ENCODE measurements around the gene POLR2A. TPM values are rescaled to one million over a fixed set of nuclear protein-coding genes. Genes with fewer than 3 reads are reported as not detected.

POLR2A gene
- total RNA-seq, 1 experiment from 2014 or later: 47.1 TPM

DNA sequence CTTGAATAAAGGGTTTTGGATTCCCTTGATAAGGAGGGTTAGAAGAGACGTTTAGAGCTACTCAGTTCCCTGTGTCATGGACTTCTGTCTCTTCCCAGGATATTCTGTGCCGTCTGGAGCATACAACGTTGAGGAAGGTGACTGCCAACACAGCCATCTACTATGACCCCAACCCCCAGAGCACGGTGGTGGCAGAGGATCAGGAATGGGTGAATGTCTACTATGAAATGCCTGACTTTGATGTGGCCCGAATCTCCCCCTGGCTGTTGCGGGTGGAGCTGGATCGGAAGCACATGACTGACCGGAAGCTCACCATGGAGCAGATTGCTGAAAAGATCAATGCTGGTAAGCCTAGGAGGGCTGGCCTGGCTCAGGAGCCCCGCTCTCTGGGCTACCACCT, 24.7 kb downstream of the POLR2A start:
- no peaks in the 10 kb centered on the region for H3K9me2 ChIP-seq (replicated peaks; ENCODE audit: low read length)
- H3K27ac ChIP-seq (ENCODE audit: low read length): no peak overlapping the region
- no peak for DNase-seq
- no peak overlapping the region for H3K4me3 ChIP-seq (ENCODE audit: low read length)
- no peak overlapping the region for H2AFZ ChIP-seq (ENCODE audit: low read length)
- no peaks in the 10 kb centered on the region for H3K79me2 ChIP-seq (ENCODE audit: low read length)
- intact Hi-C loops (cut with micrococcal nuclease): no loop called here
- H4K20me1 ChIP-seq (ENCODE audit: low read length): no peaks in the 10 kb centered on the region
- no TSS peak for BruUV-seq (replicated peaks)
- TF ChIP-seq EZH2phosphoT487 (IDR thresholded peaks at IDR 0.05; ENCODE audit: borderline replicate concordance, low read length) (no peak), EZH2 (IDR thresholded peaks at IDR 0.05; ENCODE audit: low read length, unreplicated experiment) (no peak)
- TF ChIP-seq, protein P1, sequence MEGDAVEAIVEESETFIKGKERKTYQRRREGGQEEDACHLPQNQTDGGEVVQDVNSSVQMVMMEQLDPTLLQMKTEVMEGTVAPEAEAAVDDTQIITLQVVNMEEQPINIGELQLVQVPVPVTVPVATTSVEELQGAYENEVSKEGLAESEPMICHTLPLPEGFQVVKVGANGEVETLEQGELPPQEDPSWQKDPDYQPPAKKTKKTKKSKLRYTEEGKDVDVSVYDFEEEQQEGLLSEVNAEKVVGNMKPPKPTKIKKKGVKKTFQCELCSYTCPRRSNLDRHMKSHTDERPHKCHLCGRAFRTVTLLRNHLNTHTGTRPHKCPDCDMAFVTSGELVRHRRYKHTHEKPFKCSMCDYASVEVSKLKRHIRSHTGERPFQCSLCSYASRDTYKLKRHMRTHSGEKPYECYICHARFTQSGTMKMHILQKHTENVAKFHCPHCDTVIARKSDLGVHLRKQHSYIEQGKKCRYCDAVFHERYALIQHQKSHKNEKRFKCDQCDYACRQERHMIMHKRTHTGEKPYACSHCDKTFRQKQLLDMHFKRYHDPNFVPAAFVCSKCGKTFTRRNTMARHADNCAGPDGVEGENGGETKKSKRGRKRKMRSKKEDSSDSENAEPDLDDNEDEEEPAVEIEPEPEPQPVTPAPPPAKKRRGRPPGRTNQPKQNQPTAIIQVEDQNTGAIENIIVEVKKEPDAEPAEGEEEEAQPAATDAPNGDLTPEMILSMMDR (conservative IDR thresholded peaks at IDR 0.05; ENCODE audit: low read depth, low read length): no peak
- no peaks in the 10 kb centered on the region for H3K9me3 ChIP-seq (ENCODE audit: low read length)
- H3K27me3 ChIP-seq (ENCODE audit: low read length): no peaks in the 10 kb centered on the region
- H3K4me2 ChIP-seq (ENCODE audit: low read length): no peak overlapping the region
- ChIA-PET CTCF (no interaction called here), POLR2A (ENCODE audit: unreplicated experiment) (no interaction called here)
- no peaks in the 10 kb centered on the region for H3K4me1 ChIP-seq (ENCODE audit: insufficient read depth, low read length)
- H3K36me3 ChIP-seq (ENCODE audit: low read depth, low read length): peaks cover 44% of the 10 kb centered on the region
- no peak overlapping the region for H3K9ac ChIP-seq (ENCODE audit: low read length)
- ATAC-seq: no peak
- H3F3A ChIP-seq (ENCODE audit: low read length, unreplicated experiment): no peaks in the 10 kb centered on the region

DNA sequence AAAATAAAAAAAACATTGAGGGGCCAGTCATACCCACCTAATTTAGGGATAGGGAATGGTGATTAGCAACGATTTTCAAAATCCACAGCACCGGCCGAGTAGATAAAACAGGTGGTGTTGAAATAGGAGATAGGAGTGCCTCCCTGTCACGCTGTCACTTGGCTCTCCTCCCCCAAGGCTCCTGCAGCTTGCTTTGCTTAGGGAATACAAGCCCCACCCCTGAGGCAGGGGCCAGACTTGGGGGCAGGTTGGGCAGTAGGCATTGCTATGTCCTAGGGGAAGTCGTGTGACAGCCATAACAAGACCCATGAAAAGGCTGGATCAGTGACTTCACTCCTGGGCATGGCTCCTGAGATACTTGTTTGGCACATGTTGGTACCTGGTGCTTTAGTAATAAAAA, 25.8 kb downstream of the POLR2A start:
- H3K27me3 ChIP-seq (ENCODE audit: low read length): no peaks in the 10 kb centered on the region
- POLR2A ChIA-PET (ENCODE audit: unreplicated experiment): no interaction called here
- H3K4me2 ChIP-seq (ENCODE audit: low read length): no peak overlapping the region
- no peak for TF ChIP-seq EZH2phosphoT487 (IDR thresholded peaks at IDR 0.05; ENCODE audit: borderline replicate concordance, low read length)
- TF ChIP-seq, protein P1 (conservative IDR thresholded peaks at IDR 0.05; ENCODE audit: low read depth, low read length): no peak
- no peak for TF ChIP-seq EZH2 (IDR thresholded peaks at IDR 0.05; ENCODE audit: low read length, unreplicated experiment)
- BruUV-seq (replicated peaks): no TSS peak
- no peaks in the 10 kb centered on the region for H3K9me3 ChIP-seq (ENCODE audit: low read length)
- H3K27ac ChIP-seq (ENCODE audit: low read length): no peak overlapping the region
- no peak overlapping the region for H2AFZ ChIP-seq (ENCODE audit: low read length)
- no peaks in the 10 kb centered on the region for H3K4me1 ChIP-seq (ENCODE audit: insufficient read depth, low read length)
- no peak for ATAC-seq
- no peaks in the 10 kb centered on the region for H3F3A ChIP-seq (ENCODE audit: low read length, unreplicated experiment)
- no peak overlapping the region for H3K4me3 ChIP-seq (ENCODE audit: low read length)
- intact Hi-C loops (cut with micrococcal nuclease): no loop called here
- H3K79me2 ChIP-seq (ENCODE audit: low read length): no peaks in the 10 kb centered on the region
- no peak overlapping the region for H3K9ac ChIP-seq (ENCODE audit: low read length)
- no peaks in the 10 kb centered on the region for H3K9me2 ChIP-seq (replicated peaks; ENCODE audit: low read length)
- DNase-seq: no peak
- CTCF ChIA-PET: no interaction called here
- no peaks in the 10 kb centered on the region for H4K20me1 ChIP-seq (ENCODE audit: low read length)
- H3K36me3 ChIP-seq (ENCODE audit: low read depth, low read length): peaks cover 41% of the 10 kb centered on the region

DNA sequence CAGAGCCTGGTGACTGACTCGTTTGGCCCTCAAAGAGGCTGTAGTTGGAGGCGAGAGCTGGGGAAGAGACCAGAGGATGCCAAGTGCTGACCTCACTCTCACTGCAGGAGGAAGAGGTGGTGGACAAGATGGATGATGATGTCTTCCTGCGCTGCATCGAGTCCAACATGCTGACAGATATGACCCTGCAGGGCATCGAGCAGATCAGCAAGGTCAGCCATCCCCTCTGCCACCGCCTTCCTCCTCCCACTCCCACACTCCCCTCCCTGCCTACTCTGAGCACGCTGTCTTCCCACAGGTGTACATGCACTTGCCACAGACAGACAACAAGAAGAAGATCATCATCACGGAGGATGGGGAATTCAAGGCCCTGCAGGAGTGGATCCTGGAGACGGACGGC, 26.9 kb downstream of the POLR2A start:
- no peak overlapping the region for H3K9ac ChIP-seq (ENCODE audit: low read length)
- no peaks in the 10 kb centered on the region for H3K4me1 ChIP-seq (ENCODE audit: insufficient read depth, low read length)
- no peaks in the 10 kb centered on the region for H3F3A ChIP-seq (ENCODE audit: low read length, unreplicated experiment)
- no peak for DNase-seq
- ChIA-PET POLR2A (ENCODE audit: unreplicated experiment) (no interaction called here), CTCF (no interaction called here)
- no peak overlapping the region for H3K27ac ChIP-seq (ENCODE audit: low read length)
- BruUV-seq (replicated peaks): no TSS peak
- H3K4me3 ChIP-seq (ENCODE audit: low read length): no peak overlapping the region
- no peak overlapping the region for H2AFZ ChIP-seq (ENCODE audit: low read length)
- H4K20me1 ChIP-seq (ENCODE audit: low read length): no peaks in the 10 kb centered on the region
- H3K4me2 ChIP-seq (ENCODE audit: low read length): no peak overlapping the region
- no peaks in the 10 kb centered on the region for H3K9me3 ChIP-seq (ENCODE audit: low read length)
- intact Hi-C loops (cut with micrococcal nuclease): no loop called here
- no peaks in the 10 kb centered on the region for H3K9me2 ChIP-seq (replicated peaks; ENCODE audit: low read length)
- H3K27me3 ChIP-seq (ENCODE audit: low read length): no peaks in the 10 kb centered on the region
- peaks cover 34% of the 10 kb centered on the region for H3K36me3 ChIP-seq (ENCODE audit: low read depth, low read length)
- no peak for ATAC-seq
- TF ChIP-seq EZH2phosphoT487 (IDR thresholded peaks at IDR 0.05; ENCODE audit: borderline replicate concordance, low read length) (no peak), EZH2 (IDR thresholded peaks at IDR 0.05; ENCODE audit: low read length, unreplicated experiment) (no peak)
- TF ChIP-seq, protein P1 (conservative IDR thresholded peaks at IDR 0.05; ENCODE audit: low read depth, low read length): no peak
- no peaks in the 10 kb centered on the region for H3K79me2 ChIP-seq (ENCODE audit: low read length)
